HG02943 (cell line): ENCODE data around the gene METTL2A.
A peak's percentile ranks its signal among the peaks of the same experiment; 100 is the strongest.
"Not testable (repeated sequence)": the region's sequence is repeated elsewhere in the genome, so short reads cannot be mapped to it uniquely, and the experiment has no call there.

Experiments
- ATAC-seq: cut with Tn5 transposase; IDR thresholded peaks from one replicate; pipeline ENCODE4 v1.9.1; 2021; ENCODE audit warnings: mild to moderate bottlenecking, low read depth, moderate library complexity; ENCODE audit not compliant: unreplicated experiment

METTL2A gene

DNA sequence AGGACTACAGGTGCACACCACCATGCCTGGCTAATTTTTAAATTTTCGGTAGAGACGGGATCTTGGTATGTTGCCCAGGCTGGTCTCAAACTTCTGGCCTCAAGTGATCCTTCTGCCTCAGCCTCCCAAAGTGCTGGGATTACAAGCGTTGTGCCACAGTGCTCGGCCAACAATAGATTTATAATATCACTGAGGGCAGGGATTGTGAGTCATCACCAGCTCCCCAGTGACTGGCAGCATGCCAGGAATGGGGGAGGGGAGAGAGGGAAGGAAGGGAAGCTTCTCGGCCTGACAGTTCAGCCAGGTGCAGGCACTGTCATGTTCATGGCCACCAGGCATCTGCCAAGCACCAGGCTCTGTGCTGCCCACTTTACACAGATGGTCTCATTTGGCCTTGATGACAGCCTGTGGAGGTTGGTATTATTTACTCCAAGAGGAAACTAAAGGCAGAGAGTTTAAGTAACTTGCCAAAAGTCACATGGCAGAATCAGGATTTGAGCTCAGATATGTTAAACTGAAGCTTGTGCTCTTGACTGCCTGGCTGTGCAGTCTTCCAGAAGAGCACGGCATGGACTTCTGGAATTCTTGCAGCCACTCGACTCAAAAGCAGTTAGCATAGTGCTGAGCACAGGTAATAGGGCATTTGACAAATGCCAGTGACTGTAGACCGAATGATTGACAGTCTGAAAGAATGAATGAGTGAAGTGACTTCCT, 47.1 kb downstream of the METTL2A start:
- ATAC-seq, result not testable (repeated sequence)

GRCh38 chr17:62471380-62471880, 47.7 kb downstream of the METTL2A start:
- not testable (repeated sequence) for ATAC-seq

GRCh38 chr17:62473030-62473982, 49.6 kb downstream of the METTL2A start:
- not testable (repeated sequence) for ATAC-seq

DNA sequence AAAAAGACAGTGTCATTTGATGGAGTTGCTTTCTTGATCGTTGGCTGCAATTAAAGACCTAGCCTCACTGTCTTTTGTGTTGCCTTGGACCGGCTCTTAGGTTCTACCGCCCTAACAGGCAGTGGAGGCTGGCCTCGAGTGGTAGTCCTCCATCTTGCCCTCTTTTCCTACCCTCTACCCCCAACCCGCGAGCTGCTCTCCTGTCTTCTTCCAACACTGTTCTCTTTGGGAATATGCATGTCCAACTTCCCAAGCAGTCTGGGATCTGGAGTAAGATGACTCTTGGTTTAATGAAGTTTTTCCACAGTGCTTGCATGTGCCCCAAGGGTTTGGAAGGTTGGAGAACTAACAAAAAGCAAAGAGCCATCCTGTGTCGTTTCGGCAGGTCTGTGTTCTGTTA, 53.4 kb downstream of the METTL2A start:
- ATAC-seq, result not testable (repeated sequence)

- ATAC-seq, result peak; percentile 15
These were observed 54.2 kb downstream of the METTL2A start for GRCh38 chr17:62477718-62478408.

- ATAC-seq, result peak; percentile 50
These were observed 54.8 kb downstream of the METTL2A start, which contains the start of gene TLK2 for GRCh38 chr17:62478424-62478879. TSS of gene TLK2 (plus strand) at chr17:62478825. CDS start at chr17:62481126, 2,301 bp downstream.

DNA sequence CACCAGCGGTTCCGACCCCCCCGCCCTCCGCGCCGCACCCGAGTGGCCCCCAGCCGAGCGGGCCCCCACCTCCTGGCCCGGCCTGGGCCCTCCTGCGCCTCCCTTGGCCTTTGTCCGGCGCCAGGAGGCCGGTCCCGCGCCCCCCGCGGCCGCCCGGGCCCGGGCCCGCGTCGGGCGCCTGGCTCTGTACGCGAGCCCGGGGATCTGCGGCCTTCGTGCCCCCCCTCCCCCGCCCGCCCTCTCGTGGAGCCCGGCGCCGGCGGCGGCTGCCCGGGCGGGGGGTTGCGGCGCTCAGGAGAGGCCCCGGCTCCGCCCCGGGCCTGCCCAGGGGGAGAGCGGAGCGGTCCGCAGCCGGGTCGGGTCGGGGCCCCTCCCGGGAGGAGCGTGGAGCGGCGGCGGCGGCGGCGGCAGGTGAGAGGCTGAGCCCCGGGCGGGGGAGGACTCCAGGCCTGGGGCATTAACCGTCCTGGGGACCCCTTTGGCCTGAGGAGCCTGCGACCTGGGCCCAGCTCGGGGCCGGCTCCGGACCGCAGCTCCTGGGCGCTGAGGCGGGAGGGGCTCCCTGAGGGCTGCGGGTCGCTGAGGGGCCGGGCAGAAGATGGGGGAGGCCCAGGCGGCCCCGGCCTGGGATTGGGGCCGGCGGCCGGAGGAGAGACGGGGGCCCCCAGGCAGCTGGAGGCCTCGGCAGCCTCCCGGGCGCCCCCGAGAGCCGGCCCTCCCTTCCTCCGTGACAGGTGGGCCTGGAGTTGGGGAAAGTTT, 55.4 kb downstream of the METTL2A start:
- ATAC-seq, result peak; percentile 33

- not testable (repeated sequence) for ATAC-seq
These were observed 56.1 kb downstream of the METTL2A start for GRCh38 chr17:62479639-62480258.

DNA sequence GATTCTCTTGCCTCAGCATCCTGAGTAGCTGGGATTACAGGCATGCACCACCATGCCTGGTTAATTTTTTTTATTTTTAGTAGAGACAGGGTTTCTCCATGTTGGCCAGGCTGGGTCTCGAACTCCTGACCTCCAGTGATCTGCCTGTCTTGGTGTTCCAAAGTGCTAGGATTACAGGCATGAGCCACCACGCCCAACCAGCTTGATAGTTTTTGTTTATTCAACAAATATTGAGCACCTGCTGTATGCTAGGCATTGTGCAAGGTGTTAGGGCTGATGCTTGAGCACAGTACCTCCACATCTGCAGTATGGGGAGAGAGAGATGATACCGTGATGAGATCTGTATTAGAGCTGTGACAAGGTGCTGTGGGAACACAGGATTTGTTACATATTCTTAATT, 58.9 kb downstream of the METTL2A start:
- ATAC-seq, result not testable (repeated sequence)

DNA sequence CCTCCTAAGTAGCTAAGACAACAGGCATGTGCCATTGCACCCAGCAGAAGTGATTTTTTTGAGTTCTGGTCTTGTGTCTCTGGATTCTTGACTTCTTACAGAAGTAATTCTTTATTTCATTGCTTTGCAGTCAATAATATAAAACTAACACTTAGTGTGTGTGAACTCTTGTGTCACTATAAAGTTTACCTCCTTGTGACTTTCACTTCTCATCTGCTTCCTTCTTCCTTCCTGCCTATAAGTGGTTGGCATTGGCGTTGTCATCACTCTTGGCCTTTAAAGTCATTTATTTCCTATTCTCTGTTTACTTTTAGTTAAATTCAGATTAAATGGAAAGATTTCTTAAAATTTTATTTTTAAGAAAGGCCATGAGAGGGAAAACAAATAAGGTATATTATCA, 67.3 kb downstream of the METTL2A start:
- not testable (repeated sequence) for ATAC-seq

DNA sequence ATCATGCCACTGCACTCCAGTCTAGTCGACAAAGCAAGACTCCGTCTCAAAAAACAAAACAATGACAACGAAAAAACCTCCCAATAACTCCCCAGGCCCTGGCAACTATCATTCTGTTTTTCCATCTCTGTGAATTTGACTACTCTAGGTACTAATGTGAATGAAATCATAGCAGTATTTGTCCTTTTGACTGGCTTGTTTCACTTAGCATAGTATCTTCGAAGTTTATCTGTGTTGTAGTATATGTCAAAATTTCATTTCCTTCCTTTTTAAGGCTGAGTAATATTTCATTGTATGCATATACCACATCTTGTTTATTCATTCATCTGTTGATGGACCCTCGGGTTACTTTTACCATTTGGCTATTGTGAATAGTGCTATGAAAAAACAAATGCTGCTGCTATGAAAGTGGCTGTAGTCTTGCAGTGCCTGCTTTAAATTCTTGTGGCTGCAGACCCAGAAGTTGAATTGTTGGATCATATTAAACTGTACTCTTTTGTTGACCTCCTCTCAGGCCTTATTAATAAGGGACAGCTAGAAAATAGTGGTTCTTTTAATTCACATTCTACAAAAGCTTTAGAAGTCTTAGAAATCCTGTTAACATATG, 69.5 kb downstream of the METTL2A start:
- ATAC-seq, result not testable (repeated sequence)

GRCh38 chr17:62494073-62494472, 70.4 kb downstream of the METTL2A start:
- ATAC-seq, result not testable (repeated sequence)

GRCh38 chr17:62496344-62496743, 72.6 kb downstream of the METTL2A start:
- not testable (repeated sequence) for ATAC-seq

DNA sequence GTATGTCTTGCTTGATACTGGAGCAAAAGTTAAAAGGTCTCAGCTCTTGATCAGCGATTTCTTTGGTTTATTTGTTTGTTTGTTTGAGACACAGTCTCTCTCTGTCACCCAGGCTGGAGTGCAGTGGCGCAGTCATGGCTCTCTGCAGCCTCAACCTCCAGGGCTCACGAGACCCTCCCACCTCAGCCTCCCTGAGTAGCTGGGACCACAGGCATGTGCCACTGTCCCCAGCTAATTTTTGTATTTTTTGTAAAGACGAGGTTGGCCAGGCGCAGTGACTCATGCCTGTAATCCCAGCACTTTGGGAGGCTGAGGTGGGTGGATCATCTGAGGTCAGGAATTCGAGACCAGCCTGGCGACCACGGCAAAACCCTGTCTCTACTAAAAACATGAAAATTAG, 75.1 kb downstream of the METTL2A start:
- ATAC-seq, result not testable (repeated sequence)
